GM19238 (cell line): Measurements from ENCODE around the gene RSAD2.
"Not testable (repeated sequence)": the region's sequence is repeated elsewhere in the genome, so short reads cannot be mapped to it uniquely, and the experiment has no call there.

Experiments
- DNase-seq: peaks from one replicate; pipeline ENCODE4 v3.0.0; 2011; ENCODE audit warnings: low spot score; ENCODE audit not compliant: insufficient read length

Gene RSAD2

DNA sequence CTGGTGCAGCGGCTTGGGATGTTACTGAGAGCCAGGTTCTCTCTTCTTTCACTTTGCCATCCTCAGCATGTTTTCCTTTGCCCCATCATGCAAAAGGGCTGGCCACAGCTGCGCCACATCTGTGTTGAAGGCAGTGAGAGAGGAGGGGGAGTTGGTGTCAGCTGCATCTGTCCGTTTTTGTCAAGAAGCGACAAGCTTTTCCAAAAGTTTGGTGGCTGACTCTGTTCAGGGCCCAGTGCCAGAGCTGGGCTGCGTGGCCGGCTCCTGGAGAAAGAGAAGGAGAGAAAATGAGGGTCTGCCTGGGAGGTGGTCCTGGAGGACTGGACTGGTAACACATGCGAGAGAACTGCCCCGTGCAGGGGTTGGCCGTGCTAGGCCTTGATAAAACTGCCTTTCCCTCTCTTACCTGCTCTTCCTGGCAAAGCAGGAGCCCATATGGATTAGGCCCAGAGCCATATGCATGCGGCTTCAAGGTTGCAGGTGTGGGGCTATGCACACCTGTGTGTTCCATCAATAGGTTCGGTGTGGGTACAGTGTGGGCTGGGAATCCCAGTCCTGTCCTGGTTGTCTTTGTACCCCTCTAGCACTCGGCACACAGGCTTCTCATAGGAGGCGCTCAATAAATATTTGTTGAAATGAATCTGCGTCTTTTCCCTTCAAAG lies 48.6 kb downstream of the RSAD2 start:
- no peak for DNase-seq

DNA sequence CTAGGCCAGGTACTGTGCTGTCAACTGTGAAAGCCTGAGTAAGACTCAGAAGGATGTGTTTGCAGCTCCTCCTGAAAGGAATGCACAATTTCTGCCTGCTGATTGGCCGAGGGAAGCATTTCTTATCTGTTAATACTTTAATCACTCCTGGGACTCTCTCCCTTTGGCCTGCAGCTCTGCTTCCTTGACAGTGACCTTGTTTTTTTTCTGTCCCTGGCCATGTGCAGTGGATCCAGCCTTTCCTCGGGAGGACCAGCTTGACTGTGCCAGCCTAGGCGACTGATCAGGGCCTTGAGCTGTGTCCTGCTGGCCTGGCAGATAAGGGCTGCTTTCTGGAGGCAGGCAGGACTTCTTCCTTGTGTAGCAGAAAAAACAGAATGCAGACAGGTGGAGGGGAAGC lies 49.6 kb downstream of the RSAD2 start:
- DNase-seq: no peak

DNA sequence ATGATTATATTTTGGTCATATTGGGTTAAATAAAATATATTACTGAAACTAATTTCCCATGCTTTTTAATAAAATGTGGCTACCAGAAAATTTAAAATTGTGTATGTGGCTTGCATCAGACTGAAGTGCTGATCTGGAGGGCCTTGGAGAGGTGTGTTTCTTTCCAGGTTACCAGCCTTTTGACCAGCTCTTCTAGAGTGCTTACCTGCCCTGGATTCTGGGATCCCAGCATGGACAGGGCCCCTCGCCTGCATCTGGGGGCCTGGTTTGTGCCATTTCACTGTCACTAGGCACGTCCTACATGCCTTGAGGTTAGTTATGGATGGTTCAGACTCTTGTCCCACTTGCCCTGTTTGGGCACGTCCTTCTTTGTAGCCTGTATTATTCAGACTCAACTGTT lies 50.2 kb downstream of the RSAD2 start:
- no peak for DNase-seq

DNA sequence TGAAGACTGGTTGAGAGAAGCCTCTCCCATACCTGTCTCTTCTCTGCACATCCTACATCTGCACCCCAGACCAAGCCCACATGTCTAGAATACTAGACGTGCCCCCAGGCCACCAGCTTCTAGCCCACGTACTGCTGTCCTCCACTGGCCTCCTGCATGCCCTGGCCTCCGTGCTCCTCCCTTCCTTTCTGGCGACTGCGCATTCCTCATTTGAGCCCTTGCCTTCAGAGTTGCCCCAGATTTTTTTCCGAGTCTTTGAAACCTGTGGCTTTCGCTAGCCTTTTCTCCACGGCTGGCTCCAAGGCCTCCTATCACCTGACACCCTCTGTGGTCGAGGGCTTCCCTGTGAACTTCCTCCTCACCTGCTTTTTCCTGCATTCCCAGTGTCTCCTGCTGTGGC lies 50.9 kb downstream of the RSAD2 start:
- no peak for DNase-seq

DNA sequence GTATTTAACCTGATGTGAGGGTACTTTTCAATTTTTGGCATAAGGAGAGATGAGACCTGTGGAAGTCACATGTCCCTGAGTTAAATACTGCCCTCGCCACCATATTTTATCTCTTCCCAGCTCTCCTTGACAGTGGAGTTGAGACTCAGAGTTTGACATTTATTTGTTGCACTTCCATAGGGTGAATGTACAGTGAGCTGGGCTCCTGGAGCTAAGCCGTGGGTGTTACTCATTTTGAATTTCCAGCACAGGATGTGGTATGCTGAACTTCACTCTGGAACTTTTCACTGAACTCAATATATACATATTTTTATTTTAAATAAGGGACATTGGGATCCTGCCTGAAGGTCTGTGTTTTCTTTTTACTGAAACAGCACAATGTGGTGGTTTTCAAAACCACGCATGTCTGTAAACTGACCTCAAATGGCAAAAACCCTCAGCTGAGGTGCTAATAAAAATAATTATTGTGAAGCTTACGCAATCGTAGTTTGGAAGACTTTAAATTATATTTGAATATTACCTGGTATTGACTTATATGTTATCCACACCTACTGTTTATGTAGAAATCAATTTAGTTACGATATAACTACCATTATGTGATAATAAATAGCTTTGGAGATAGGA lies 51.7 kb downstream of the RSAD2 start:
- DNase-seq: no peak

DNA sequence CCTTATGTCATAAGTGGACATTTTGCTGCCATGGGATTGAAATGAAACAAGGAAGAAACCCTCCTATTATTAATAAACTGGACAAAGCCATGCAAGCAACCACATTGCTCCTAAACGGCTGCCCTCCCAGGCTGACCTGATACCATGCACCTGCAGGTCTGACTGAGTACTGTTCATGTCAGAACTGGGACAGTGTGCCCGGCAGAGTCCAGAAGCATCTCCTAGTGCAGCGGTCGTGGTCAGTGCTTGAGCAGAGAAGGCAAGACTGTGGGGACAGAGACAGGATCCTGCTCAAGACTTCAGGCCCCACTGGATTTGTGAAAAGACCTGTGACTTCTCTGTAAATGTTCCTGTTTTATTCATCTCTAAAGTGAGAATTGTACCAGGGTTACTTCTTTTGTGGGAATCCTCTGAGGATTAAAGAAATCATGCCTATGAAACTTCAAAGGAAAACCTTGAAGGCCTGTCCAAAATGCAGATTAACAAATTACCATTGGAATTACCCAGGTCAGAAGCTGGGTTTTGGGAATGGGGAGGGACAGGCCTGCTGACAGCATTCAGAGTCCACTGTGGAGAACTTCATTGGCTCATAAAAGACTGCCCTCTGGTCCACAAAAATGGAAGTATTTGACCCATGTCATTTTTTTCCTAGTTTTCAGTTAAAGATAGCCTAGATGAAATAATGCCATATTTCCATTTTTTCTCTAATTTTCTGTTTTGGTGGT lies 53.5 kb downstream of the RSAD2 start:
- no peak for DNase-seq

DNA sequence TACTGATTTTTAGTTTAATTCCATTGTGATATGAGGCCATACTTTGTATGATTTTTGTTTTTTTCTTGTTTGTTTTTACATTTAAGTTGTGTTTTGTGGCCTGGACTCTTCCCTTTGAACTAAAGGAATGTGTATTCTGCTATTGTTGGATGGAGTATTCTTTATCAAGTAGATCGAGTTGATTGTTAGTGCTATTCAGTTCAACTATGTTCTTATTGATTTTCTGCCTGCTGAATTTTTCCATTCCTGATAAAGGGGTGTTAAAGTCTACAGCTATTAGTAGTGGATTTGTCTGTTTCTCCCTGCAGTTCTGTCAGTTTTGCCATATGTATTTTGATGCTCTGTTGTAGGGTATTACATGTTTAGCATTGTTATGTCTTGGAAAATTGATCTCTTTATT lies 54.2 kb downstream of the RSAD2 start:
- DNase-seq: no peak

DNA sequence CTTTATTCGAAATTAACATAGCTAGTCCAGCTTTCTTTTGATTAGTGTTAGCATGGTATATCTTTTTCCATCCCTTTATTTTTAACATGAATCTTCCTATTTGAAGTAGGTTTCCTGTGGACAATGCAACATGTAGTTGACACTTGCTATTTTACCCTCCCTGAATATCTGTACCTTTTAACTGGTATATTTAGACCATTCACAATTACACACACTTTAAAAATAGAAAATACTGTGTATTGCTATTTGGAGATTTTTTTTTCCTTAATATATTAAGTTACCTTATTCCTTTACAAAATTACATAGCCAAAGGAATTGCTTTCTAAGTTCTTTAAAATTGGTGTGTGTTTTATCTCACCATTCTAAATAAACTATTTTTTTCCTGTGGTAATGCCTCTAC lies 54.6 kb downstream of the RSAD2 start:
- no peak for DNase-seq

DNA sequence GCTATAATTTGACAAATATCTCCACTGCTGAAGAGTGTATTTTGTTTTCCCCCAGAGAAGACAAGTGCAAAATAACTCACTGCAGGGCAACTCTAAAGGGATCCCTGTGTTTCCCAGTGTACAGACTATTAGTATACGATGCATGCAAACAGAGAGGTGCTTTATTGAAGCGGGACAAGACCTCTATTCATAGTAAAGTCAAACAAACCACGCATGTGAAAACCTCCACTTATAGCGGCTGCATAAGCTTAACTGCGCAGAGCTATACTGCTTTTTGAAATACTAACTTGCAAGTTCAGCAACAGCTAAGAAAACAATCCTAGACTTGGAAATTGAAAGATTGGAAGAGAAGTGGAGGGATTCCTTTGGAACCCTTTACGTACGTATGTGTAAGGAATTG lies 55.3 kb downstream of the RSAD2 start:
- DNase-seq: no peak

DNA sequence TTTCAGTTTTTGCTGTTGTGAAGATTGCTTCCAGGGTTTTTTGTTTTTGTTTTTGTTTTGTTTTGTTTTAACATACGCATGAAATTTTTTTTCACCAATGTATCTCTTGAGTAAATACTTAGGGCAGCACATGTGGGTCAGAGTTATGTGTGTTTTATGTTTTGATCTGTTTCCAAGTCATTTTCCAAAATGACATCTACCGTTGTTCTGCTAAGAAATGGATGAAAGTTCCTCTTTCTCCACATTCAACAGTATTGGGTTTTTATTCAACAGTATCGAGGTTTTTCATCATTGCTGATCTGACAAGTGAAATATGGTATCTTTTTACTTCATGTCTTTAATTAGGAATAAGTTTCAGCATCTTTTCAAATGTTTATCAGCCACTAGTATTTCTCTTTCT lies 56.3 kb downstream of the RSAD2 start:
- DNase-seq: no peak

DNA sequence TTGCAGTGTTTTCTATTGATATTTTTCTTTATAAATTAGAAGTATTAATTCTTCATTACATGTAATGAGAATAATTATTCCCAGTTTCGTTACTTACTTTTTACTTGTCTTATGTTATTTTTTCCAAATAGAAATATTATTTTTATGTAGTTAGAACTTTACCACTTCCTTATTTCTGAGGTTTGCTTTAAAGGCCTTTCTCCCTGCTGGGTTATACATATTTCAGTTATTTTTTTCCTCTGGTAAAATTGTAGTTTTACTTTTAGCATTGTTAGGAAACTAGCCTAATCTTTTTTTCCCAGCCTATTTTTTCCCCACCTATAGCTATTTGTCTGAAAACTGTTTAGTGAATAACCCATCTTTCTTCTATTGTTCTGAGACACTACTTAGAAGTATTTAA lies 56.8 kb downstream of the RSAD2 start:
- DNase-seq: no peak

DNA sequence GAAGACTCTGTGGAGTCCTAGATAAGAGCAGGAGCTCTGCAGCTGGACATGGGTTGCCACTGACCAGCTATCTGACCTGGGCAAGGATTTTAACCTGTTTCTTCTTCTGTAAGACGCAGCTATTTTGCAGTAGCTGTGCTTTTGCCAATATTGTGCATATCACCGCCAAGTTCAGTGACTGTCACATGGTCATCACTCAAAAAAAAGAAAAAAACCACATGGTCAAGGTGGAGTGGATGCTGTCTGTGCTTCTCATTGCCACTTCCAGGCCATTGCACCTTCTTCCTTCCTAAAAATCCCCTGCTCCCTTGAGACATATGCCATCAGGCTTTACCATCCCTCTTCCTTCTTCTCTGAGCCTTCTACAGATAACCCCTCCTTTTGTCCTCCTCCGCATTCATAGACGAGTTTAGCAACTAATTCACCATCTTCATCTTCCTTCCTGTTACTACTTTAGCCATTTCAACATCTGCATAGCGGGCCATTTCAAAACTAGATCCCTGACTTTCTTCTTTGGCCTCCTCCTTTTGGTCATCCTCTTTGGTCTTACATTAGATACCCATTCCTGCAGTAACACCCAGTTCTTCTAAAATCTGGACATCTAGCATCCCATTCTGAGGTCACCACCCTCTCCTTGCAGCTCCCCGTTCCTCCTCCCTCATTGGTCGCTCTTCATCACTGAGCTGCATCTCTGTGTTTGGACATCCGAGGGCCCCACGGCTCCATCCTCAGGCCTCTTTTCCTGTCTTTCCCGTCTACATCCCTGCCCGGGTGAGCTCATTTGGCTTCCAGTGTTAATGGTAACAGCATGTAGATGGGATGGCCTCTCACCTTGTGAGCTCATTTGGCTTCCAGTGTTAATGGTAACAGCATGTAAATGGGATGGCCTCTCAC lies 57.4 kb downstream of the RSAD2 start:
- no peak for DNase-seq

DNA sequence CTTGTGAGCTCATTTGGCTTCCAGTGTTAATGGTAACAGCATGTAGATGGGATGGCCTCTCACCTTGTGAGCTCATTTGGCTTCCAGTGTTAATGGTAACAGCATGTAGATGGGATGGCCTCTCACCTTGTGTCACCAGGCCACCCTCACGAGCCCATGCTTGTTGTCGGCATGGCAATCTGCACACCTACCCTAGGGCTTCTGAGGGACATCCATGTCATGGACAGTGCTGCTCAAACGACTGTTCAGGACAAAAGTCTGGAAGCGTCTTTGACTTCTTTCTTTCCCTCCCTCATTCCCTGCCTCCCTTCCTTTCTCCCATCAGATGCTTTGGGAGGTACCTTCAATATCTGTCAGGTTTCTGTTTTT lies 58.1 kb downstream of the RSAD2 start:
- DNase-seq: not testable (repeated sequence)

DNA sequence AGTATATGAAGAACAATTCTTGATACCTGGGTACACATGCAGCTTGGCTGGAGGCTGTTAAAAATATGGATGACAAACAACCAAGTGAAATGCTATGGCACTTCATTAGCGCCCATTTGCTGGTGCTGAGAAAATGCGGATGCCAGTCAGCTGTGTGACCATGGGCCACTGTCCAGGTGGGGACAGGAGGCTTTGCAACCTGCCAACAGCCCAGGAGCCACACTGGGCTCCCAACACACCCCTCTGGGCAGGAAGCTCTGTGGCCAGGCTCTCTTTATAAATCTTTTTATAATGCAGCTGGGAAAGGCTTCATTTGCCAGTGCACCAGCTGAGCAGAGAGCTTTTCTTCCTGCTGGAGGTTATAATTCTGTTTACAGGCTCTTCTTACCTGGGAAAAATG lies 59.6 kb downstream of the RSAD2 start:
- DNase-seq: no peak

DNA sequence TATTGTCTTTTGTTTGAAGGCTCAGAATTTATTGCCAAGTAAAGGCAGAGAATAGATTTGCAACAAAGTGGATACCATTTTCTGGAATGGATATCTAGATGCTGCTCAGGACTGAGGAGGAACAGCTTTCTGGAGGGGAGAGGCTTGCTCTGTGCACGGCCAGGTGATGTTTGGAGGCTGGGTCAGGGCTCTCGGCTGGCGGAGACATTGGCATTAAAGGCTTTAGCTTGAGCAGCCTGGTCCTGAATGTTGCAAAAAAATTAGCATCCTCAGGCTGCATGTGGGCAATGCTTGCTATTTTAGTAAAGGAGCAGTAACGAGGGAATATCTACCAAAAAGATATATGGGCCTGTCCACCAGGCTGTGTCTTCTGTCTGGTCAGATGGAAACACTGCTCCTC lies 60.0 kb downstream of the RSAD2 start:
- no peak for DNase-seq

DNA sequence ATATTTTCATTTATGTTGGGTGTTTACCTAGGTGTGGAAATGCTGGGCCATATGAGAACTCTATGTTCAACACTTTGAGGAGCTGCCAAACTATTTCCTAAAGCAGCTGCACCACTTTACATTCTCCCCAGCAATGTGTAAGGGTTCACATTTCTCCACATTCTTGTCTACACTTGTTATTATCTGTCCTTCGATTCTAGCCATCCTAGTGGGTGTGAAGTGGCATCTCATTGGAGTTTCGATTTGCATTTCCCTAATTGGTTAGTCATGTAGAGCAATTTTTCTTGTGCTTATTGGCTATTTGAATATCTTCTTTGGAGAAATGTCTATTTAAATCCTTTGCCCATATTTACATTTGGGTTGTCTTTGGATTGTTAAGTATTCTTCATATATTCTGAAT lies 61.5 kb downstream of the RSAD2 start:
- DNase-seq: no peak

DNA sequence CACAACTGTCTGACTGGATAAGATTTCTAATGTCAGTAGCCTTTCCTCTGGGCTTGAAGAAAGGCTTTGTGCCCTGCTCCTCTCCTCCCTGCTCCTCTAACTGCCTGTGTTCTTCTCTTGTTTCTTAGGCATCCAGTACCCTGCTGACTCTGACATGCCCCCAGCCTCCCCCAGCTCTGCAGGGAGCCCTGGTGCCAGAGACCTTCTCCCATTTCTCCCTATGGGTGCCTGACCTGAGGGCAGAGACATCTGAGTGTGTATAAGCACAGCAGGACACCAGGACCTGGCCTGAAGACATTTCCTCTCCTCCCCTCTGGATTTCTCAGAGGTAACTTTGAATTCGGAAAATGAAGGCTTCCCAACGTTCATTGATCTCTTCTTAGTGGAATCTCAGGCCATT lies 63.2 kb downstream of the RSAD2 start:
- no peak for DNase-seq

DNA sequence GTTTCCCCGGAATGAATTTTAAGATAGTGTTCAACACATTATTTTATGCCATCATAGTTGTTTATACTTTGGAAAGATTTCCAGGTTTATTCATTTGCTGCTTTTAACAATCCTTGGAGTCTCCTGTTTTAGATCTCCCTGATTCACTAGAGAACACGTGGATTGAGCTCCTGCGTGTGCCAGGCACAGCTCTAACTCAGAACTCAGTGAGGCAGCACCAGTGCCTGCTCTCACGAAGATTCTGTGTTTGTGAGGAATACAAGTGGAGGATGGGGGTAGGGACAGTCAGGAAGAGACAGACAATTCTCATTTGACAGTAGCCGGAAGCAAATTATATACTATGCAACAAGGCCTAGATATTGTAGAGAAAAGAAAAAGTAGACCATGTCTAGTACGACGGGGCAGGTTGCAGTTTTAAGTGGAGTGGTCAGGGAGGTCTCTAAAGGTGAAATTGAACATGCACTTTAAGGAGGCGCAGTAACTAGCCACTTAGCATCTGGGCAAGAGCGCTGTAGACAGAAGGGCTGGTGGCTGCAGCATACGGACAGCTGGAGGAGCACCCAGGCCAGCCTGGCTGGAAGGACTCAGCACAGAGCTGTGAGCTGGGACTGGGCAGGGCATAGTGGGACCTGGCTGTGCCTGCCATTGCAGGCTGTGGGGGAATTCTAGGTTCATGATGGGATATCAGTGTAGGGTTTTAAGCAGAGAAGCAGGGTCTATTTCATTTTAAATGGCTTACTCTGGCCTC lies 63.9 kb downstream of the RSAD2 start:
- no peak for DNase-seq

DNA sequence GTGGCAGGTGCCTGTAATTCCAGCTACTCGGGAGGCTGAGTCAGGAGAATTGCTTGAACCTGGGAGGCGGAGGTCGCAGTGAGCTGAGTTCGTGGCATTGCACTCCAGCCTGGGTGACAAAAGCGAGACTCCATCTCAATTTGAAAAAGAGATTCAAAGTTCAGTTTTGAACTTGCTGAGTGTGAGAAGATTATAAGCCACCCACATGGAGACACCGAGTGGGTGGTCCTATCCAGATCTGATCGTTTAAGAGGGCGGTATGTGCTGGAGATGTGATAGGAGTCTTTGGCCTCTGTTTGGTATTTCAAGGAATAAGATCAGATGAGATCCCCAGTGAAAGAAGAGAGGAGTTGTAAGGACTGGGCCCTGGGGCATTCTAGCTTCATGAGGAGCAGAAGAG lies 65.3 kb downstream of the RSAD2 start:
- DNase-seq: no peak

DNA sequence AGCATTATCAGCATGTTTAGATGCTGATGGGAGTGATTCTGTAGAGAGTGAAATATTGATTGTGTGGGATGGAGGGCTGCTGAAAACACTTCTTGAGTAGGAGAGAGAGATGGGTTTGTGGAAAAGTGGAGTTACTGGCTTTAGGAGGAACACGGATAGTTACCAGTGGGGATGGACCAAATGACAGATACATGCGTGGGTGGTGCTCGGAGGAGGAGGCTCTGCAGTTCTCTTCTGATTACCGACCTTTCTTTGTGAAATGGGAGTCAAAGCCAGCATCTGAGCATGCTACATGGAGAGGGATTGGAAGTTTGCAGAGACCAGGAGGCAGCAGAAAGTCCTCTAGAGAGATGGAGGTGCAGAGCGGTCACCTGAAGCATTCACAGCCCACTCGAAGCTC lies 65.9 kb downstream of the RSAD2 start:
- no peak for DNase-seq

DNA sequence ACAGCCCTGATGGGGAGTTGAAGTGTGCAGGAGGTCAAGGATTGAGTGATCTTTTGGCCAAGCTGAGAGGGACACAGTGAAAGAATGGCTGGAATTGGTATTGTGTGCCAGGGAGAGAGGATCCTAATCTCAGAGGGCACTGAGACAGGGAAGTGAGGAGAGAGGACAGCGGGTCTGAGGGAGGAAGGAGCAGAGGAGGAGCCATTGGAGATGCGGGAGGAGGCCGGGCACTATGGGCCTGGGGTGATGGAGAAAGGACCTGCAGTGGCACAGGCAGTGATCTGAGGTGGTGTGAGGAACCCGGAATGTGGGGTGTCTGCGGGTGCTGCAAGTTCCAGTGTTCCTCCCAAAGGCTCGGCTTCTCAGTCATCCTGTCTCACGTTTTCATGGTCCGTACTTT lies 66.4 kb downstream of the RSAD2 start:
- no peak for DNase-seq
